HepG2 (cell line): ENCODE results near the gene DOCK9. TPM values are rescaled to one million over a fixed set of nuclear protein-coding genes. Genes with fewer than 3 reads are reported as not detected.

Experiments used
- ARHGAP35 ChIP-seq: sonication (generic); formaldehyde crosslinking; IDR thresholded peaks from 2 replicates; pipeline ENCODE4 v1.9.0; 2022; ENCODE audit warnings: mild to moderate bottlenecking, inconsistent platforms, moderate library complexity, missing genetic modification reagents, borderline replicate concordance
- BHLHE40 ChIP-seq: IDR thresholded peaks from 2 replicates; pipeline ENCODE4 v1.6.1; 2011; ENCODE audit warnings: low read length, improper control_type of control experiment
- BORCS8-MEF2B ChIP-seq: sonication (generic); formaldehyde crosslinking; IDR thresholded peaks from 2 replicates; pipeline ENCODE4 v1.8.0; 2022; ENCODE audit warnings: mild to moderate bottlenecking, missing genetic modification reagents
- CBFB ChIP-seq: sonication (generic); formaldehyde crosslinking; IDR thresholded peaks from 2 replicates; pipeline ENCODE4 v1.4.0; 2020; ENCODE audit warnings: missing genetic modification reagents
- EEA1 ChIP-seq: sonication (generic); formaldehyde crosslinking; IDR thresholded peaks from 2 replicates; pipeline ENCODE4 v1.5.1; 2020; ENCODE audit warnings: mild to moderate bottlenecking, missing genetic modification reagents, borderline replicate concordance
- EP300 ChIP-seq, 3 experiments: sonication (generic) in 1 of 3; formaldehyde crosslinking in 1 of 3; IDR thresholded peaks; 2 replicates each; pipeline versions ENCODE4 v1.5.1 to v1.6.1; 2011 to 2020; ENCODE audit warnings: low read depth in 2 of 3, low read length in 2 of 3, borderline replicate concordance in 1 of 3, improper control_type of control experiment in 1 of 3, mild to moderate bottlenecking in 1 of 3, missing genetic modification reagents in 1 of 3, moderate library complexity in 1 of 3
- ETV6 ChIP-seq: sonication (generic); formaldehyde crosslinking; conservative IDR thresholded peaks from 2 replicates; pipeline ENCODE4 v1.4.0; 2020; ENCODE audit warnings: missing genetic modification reagents
- GABPB1 ChIP-seq: IDR thresholded peaks from 2 replicates; pipeline ENCODE4 v1.6.1; 2016; ENCODE audit warnings: mild to moderate bottlenecking, missing genetic modification reagents, moderate library complexity, missing compliant biosample characterization
- HIVEP1 ChIP-seq: sonication (generic); formaldehyde crosslinking; IDR thresholded peaks from 2 replicates; pipeline ENCODE4 v1.4.0; 2020; ENCODE audit warnings: mild to moderate bottlenecking, missing genetic modification reagents
- HNRNPL ChIP-seq: fragments of 200-400 bp; formaldehyde crosslinking; IDR thresholded peaks from 2 replicates; pipeline ENCODE4 v1.6.1; 2017; ENCODE audit warnings: mild to moderate bottlenecking, low read depth, low read length
- KAT7 ChIP-seq: IDR thresholded peaks from 2 replicates; pipeline ENCODE4 v1.6.1; 2018; ENCODE audit warnings: borderline replicate concordance, missing compliant biosample characterization
- NFIC ChIP-seq: IDR thresholded peaks from 2 replicates; pipeline ENCODE4 v1.6.1; 2012; ENCODE audit warnings: mild to moderate bottlenecking, low read length, inconsistent platforms
- TOE1 ChIP-seq: sonication (generic); formaldehyde crosslinking; IDR thresholded peaks from 2 replicates; pipeline ENCODE4 v1.4.0; 2020; ENCODE audit warnings: mild to moderate bottlenecking, missing genetic modification reagents
- ZNF460 ChIP-seq: sonication (generic); formaldehyde crosslinking; IDR thresholded peaks from 2 replicates; pipeline ENCODE4 v1.5.1; 2020; ENCODE audit warnings: missing genetic modification reagents, mild to moderate bottlenecking, borderline replicate concordance
- ZNF501 ChIP-seq: sonication (generic); formaldehyde crosslinking; IDR thresholded peaks from 2 replicates; pipeline ENCODE4 v1.5.1; 2020; ENCODE audit warnings: mild to moderate bottlenecking, moderate library complexity, missing genetic modification reagents
- polyA plus RNA-seq, 8 experiments: library from polyadenylated mRNA; depleted of rRNA in 3 of 8; stranded (reverse) in 7 of 8; unstranded in 1 of 8; fragments of >200 nt; fragmentation: Illumina TruSeq in 4 of 8; extraction: Trizol in 4 of 8; gene quantifications; 2 replicates each; pipeline versions ENCODE4 v1.2.1 to v1.2.3, GENCODE V29; 2011 to 2016; ENCODE audit warnings: low read depth in 4 of 8, missing spikeins in 1 of 8, mixed read lengths in 1 of 8; ENCODE audit not compliant: insufficient read depth in 1 of 8
- total RNA-seq, 5 experiments: library from RNA; depleted of rRNA; stranded (reverse); fragments of >200 nt; fragmentation: Illumina TruSeq; extraction: Trizol; gene quantifications; 2 replicates each; pipeline ENCODE4 v1.2.3, GENCODE V29; 2016; ENCODE audit warnings: low read depth in 1 of 5
- TF ChIP-seq, protein P1 (sequence below), 2 experiments: sonication (generic) in 1 of 2; formaldehyde crosslinking in 1 of 2; IDR thresholded peaks; 2 replicates each; pipeline versions ENCODE4 v1.4.0 to v1.6.1; 2016 to 2020; ENCODE audit warnings: borderline replicate concordance in 1 of 2, low read depth in 1 of 2, mild to moderate bottlenecking in 1 of 2, missing genetic modification reagents in 1 of 2
- TF ChIP-seq, protein P2 (sequence below): IDR thresholded peaks from 2 replicates; pipeline ENCODE4 v1.6.1; 2016; ENCODE audit warnings: missing genetic modification reagents, missing compliant biosample characterization
- TF ChIP-seq, protein P3 (sequence below): IDR thresholded peaks from 2 replicates; pipeline ENCODE4 v1.6.1; 2016; ENCODE audit warnings: low read depth, borderline replicate concordance
- TF ChIP-seq, protein P4 (sequence below): sonication (generic); formaldehyde crosslinking; conservative IDR thresholded peaks from 2 replicates; pipeline ENCODE4 v1.4.0; 2020; ENCODE audit warnings: mild to moderate bottlenecking, missing genetic modification reagents, moderate library complexity

DOCK9 gene
- total and polyA plus RNA-seq, 2 of the 13 experiments (the other 11 are each of a cell fraction or from before 2014, with no cell fraction given), result 0.44 to 0.97 TPM

DNA sequence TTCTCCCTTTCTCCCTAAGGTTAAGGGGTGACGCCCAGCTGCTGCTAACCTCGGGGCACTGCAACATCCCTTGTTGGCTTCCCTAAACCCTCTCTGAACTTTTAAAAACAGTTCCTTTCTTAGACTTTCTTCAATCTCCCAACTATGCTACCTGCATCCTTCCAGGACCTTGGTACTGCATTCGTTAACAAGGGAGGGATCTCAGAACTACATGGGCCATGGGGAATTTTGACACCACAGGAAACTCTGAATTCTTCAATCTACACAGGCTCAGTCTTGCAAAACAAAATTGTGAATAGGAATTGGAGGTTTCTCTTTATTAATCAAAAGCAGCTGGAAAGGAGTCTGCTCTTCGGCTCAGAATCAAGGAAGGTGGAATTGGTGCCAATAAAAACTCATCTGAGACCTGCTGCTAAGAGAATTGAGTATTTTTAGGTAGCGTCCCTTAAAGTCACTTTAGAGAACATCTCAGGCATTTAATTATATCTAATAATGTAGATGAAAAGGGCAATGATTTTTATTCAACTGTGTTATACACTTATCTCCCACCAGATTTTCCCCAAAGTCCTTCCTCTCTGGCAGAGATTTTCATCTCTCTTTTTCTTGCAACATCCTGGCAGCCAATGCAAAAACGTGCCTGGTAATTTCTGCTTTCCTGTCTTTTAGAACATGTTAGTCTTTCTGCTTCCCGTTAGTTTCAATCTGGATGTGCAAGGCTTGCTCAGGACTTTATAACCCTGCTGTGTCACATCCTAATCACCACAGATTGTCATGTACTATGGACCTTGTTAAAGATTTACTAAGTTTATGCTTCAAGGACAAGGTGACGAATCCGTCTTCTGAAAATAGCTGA lies 156.3 kb downstream of the DOCK9 start (continued):
- TF ChIP-seq, protein P1, sequence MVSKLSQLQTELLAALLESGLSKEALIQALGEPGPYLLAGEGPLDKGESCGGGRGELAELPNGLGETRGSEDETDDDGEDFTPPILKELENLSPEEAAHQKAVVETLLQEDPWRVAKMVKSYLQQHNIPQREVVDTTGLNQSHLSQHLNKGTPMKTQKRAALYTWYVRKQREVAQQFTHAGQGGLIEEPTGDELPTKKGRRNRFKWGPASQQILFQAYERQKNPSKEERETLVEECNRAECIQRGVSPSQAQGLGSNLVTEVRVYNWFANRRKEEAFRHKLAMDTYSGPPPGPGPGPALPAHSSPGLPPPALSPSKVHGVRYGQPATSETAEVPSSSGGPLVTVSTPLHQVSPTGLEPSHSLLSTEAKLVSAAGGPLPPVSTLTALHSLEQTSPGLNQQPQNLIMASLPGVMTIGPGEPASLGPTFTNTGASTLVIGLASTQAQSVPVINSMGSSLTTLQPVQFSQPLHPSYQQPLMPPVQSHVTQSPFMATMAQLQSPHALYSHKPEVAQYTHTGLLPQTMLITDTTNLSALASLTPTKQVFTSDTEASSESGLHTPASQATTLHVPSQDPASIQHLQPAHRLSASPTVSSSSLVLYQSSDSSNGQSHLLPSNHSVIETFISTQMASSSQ (IDR thresholded peaks at IDR 0.05; ENCODE audit: low read depth), result peak; percentile 64
- TF ChIP-seq, protein P1 (CRISPR knock-in tag; IDR thresholded peaks at IDR 0.05; ENCODE audit: borderline replicate concordance), result peak; percentile 56; the same call in 1 of the 2 replicates
- no peak for TF ChIP-seq ZNF460 (CRISPR knock-in tag)
- no peak for TF ChIP-seq GABPB1 (CRISPR knock-in tag)
- no peak for TF ChIP-seq CBFB (CRISPR knock-in tag)
- TF ChIP-seq EEA1, result no peak
- TF ChIP-seq HIVEP1 (CRISPR knock-in tag), result no peak
- no peak for TF ChIP-seq BORCS8-MEF2B (CRISPR knock-in tag)
- no peak for TF ChIP-seq HNRNPL
- TF ChIP-seq ETV6 (CRISPR knock-in tag), result no peak
- TF ChIP-seq, protein P2, sequence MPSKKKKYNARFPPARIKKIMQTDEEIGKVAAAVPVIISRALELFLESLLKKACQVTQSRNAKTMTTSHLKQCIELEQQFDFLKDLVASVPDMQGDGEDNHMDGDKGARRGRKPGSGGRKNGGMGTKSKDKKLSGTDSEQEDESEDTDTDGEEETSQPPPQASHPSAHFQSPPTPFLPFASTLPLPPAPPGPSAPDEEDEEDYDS (CRISPR knock-in tag), result peak; percentile 21; the same call in 1 of the 2 replicates
- no peak for TF ChIP-seq ARHGAP35 (CRISPR knock-in tag)
- TF ChIP-seq EP300 (IDR thresholded peaks at IDR 0.05; ENCODE audit: low read depth in 2 of 2, low read length in 2 of 2), result peak in 1 of 2 experiments; percentile 51; a peak in 1 of 4 replicates
- no peak for TF ChIP-seq EP300 (CRISPR knock-in tag; IDR thresholded peaks at IDR 0.05; ENCODE audit: borderline replicate concordance)
- TF ChIP-seq TOE1, result no peak
- TF ChIP-seq, protein P3, sequence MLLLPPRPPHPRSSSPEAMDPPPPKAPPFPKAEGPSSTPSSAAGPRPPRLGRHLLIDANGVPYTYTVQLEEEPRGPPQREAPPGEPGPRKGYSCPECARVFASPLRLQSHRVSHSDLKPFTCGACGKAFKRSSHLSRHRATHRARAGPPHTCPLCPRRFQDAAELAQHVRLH (CRISPR knock-in tag), result no peak
- TF ChIP-seq, protein P4, sequence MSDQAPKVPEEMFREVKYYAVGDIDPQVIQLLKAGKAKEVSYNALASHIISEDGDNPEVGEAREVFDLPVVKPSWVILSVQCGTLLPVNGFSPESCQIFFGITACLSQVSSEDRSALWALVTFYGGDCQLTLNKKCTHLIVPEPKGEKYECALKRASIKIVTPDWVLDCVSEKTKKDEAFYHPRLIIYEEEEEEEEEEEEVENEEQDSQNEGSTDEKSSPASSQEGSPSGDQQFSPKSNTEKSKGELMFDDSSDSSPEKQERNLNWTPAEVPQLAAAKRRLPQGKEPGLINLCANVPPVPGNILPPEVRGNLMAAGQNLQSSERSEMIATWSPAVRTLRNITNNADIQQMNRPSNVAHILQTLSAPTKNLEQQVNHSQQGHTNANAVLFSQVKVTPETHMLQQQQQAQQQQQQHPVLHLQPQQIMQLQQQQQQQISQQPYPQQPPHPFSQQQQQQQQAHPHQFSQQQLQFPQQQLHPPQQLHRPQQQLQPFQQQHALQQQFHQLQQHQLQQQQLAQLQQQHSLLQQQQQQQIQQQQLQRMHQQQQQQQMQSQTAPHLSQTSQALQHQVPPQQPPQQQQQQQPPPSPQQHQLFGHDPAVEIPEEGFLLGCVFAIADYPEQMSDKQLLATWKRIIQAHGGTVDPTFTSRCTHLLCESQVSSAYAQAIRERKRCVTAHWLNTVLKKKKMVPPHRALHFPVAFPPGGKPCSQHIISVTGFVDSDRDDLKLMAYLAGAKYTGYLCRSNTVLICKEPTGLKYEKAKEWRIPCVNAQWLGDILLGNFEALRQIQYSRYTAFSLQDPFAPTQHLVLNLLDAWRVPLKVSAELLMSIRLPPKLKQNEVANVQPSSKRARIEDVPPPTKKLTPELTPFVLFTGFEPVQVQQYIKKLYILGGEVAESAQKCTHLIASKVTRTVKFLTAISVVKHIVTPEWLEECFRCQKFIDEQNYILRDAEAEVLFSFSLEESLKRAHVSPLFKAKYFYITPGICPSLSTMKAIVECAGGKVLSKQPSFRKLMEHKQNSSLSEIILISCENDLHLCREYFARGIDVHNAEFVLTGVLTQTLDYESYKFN (CRISPR knock-in tag), result peak; percentile 59
- TF ChIP-seq KAT7 (CRISPR knock-in tag), result no peak
- TF ChIP-seq ZNF501, result no peak
- no peak for TF ChIP-seq BHLHE40
- TF ChIP-seq NFIC, result no peak
